Measurements from ENCODE around the gene EXOC2.

- TF ChIP-seq POLR2A (IDR thresholded peaks at IDR 0.05) (no peak), CTCF (IDR thresholded peaks at IDR 0.05) (no peak)
Observed at GRCh38 chr6:593907-594212, 99.1 kb downstream of the EXOC2 start.
